HepG2 (cell line): ENCODE results near the gene IMPDH1. TPM values are rescaled to one million over a fixed set of nuclear protein-coding genes. Genes with fewer than 3 reads are reported as not detected.

Source experiments
- ATF3 ChIP-seq: sonication (generic); formaldehyde crosslinking; IDR thresholded peaks from 2 replicates; pipeline ENCODE4 v1.4.0; 2020; ENCODE audit warnings: missing genetic modification reagents
- HES4 ChIP-seq: sonication (generic); formaldehyde crosslinking; IDR thresholded peaks from 2 replicates; pipeline ENCODE4 v1.9.0; 2021; ENCODE audit warnings: mild to moderate bottlenecking, missing genetic modification reagents, borderline replicate concordance
- MLX ChIP-seq: IDR thresholded peaks from 2 replicates; pipeline ENCODE4 v1.6.1; 2016
- REL ChIP-seq: sonication (generic); formaldehyde crosslinking; conservative IDR thresholded peaks from 2 replicates; pipeline ENCODE4 v1.8.0; 2022; ENCODE audit warnings: mild to moderate bottlenecking, missing genetic modification reagents, moderate library complexity
- RNF2 ChIP-seq: fragments of 450-650 bp; conservative IDR thresholded peaks from 2 replicates; pipeline ENCODE4 v1.6.1; 2016; ENCODE audit warnings: low read depth
- SP4 ChIP-seq: sonication (generic); formaldehyde crosslinking; IDR thresholded peaks from 2 replicates; pipeline ENCODE4 v1.8.1; 2023; ENCODE audit warnings: mild to moderate bottlenecking, missing genetic modification reagents
- TOPORS ChIP-seq: sonication (generic); formaldehyde crosslinking; IDR thresholded peaks from 2 replicates; pipeline ENCODE4 v1.8.0; 2023; ENCODE audit warnings: mild to moderate bottlenecking, missing genetic modification reagents
- UBTF ChIP-seq: sonication (generic); formaldehyde crosslinking; IDR thresholded peaks from 2 replicates; pipeline ENCODE4 v1.4.0; 2020; ENCODE audit warnings: mild to moderate bottlenecking, missing genetic modification reagents
- ZBTB7A ChIP-seq: sonication (generic); formaldehyde crosslinking; IDR thresholded peaks from 2 replicates; pipeline ENCODE4 v1.8.0; 2022; ENCODE audit warnings: mild to moderate bottlenecking, missing genetic modification reagents
- ZNF275 ChIP-seq: sonication (generic); formaldehyde crosslinking; IDR thresholded peaks from 2 replicates; pipeline ENCODE4 v1.8.0; 2022; ENCODE audit warnings: missing genetic modification reagents, mild to moderate bottlenecking, inconsistent platforms, borderline replicate concordance
- ZNF414 ChIP-seq: sonication (generic); formaldehyde crosslinking; IDR thresholded peaks from 2 replicates; pipeline ENCODE4 v1.5.0; 2020; ENCODE audit warnings: missing genetic modification reagents
- ZNF646 ChIP-seq: sonication (generic); formaldehyde crosslinking; IDR thresholded peaks from 2 replicates; pipeline ENCODE4 v1.9.0; 2021; ENCODE audit warnings: mild to moderate bottlenecking, missing genetic modification reagents
- ZNF766 ChIP-seq: sonication (generic); formaldehyde crosslinking; IDR thresholded peaks from 2 replicates; pipeline ENCODE4 v1.5.0; 2020; ENCODE audit warnings: missing genetic modification reagents, borderline replicate concordance
- ZNF83 ChIP-seq: sonication (generic); formaldehyde crosslinking; IDR thresholded peaks from 2 replicates; pipeline ENCODE4 v1.4.0; 2020; ENCODE audit warnings: missing genetic modification reagents, mild to moderate bottlenecking, borderline replicate concordance
- ZSCAN21 ChIP-seq: sonication (generic); formaldehyde crosslinking; IDR thresholded peaks from 2 replicates; pipeline ENCODE4 v1.8.0; 2022; ENCODE audit warnings: mild to moderate bottlenecking, missing genetic modification reagents, moderate library complexity, borderline replicate concordance
- polyA plus RNA-seq, 8 experiments: library from polyadenylated mRNA; depleted of rRNA in 3 of 8; stranded (reverse) in 7 of 8; unstranded in 1 of 8; fragments of >200 nt; fragmentation: Illumina TruSeq in 4 of 8; extraction: Trizol in 4 of 8; gene quantifications; 2 replicates each; pipeline versions ENCODE4 v1.2.1 to v1.2.3, GENCODE V29; 2011 to 2016; ENCODE audit warnings: low read depth in 4 of 8, missing spikeins in 1 of 8, mixed read lengths in 1 of 8; ENCODE audit not compliant: insufficient read depth in 1 of 8
- total RNA-seq, 5 experiments: library from RNA; depleted of rRNA; stranded (reverse); fragments of >200 nt; fragmentation: Illumina TruSeq; extraction: Trizol; gene quantifications; 2 replicates each; pipeline ENCODE4 v1.2.3, GENCODE V29; 2016; ENCODE audit warnings: low read depth in 1 of 5

Gene IMPDH1
- total and polyA plus RNA-seq, 2 of the 13 experiments (the other 11 are each of a cell fraction or from before 2014, with no cell fraction given), result 22.8 to 34.0 TPM

- no peak for TF ChIP-seq MLX (CRISPR knock-in tag)
- TF ChIP-seq ATF3 (CRISPR knock-in tag), result no peak
- TF ChIP-seq ZNF414 (CRISPR knock-in tag), result no peak
- TF ChIP-seq ZBTB7A (CRISPR knock-in tag), result no peak
- TF ChIP-seq SP4 (CRISPR knock-in tag), result peak; percentile 69; the same call in 1 of the 2 replicates
- TF ChIP-seq ZNF275 (CRISPR knock-in tag), result peak; percentile 44; the same call in 1 of the 2 replicates
- no peak for TF ChIP-seq REL
- TF ChIP-seq ZNF83 (CRISPR knock-in tag), result no peak
- no peak for TF ChIP-seq TOPORS (CRISPR knock-in tag)
- no peak for TF ChIP-seq ZNF646
- peak; percentile 94 for TF ChIP-seq UBTF
- TF ChIP-seq HES4 (CRISPR knock-in tag), result no peak
- TF ChIP-seq RNF2, result no peak
- TF ChIP-seq ZNF766 (CRISPR knock-in tag), result no peak
- TF ChIP-seq ZSCAN21 (CRISPR knock-in tag), result peak; percentile 36; the same call in 1 of the 2 replicates
Observed at GRCh38 chr7:128409596-128410450, at the start of gene IMPDH1 (continued).
